Neural progenitor cell (in vitro differentiated cells): ENCODE measurements around the gene SH2D3C. TPM values are rescaled to one million over a fixed set of nuclear protein-coding genes. Genes with fewer than 3 reads are reported as not detected.

Experiments used
- DNase-seq: peaks from one replicate; pipeline ENCODE4 v3.0.0-alpha.2; 2016; ENCODE audit warnings: low spot score
- H2AFZ ChIP-seq: fragments of 200-600 bp; sonication (generic); replicated peaks from 2 replicates; pipeline ENCODE4 v1.6.1; 2016; ENCODE audit warnings: antibody characterized with exemption
- H3F3A ChIP-seq: fragments of 200-600 bp; sonication (generic); 2 replicates; pipeline ENCODE4 v1.6.1; 2016; ENCODE audit warnings: antibody characterized with exemption, low read depth
- H3K27ac ChIP-seq: fragments of 200-600 bp; sonication (generic); 2 replicates; pipeline ENCODE4 v1.5.1; 2016; ENCODE audit warnings: mild to moderate bottlenecking
- H3K27me3 ChIP-seq: fragments of 200-600 bp; sonication (generic); 2 replicates; pipeline ENCODE4 v1.6.1; 2016; ENCODE audit warnings: mild to moderate bottlenecking, moderate library complexity
- H3K36me3 ChIP-seq: fragments of 200-600 bp; sonication (generic); 2 replicates; pipeline ENCODE4 v1.5.1; 2016
- H3K4me1 ChIP-seq: fragments of 200-600 bp; sonication (generic); 2 replicates; pipeline ENCODE4 v1.6.1; 2016; ENCODE audit warnings: mixed run types
- H3K4me2 ChIP-seq: fragments of 200-600 bp; sonication (generic); 2 replicates; pipeline ENCODE4 v1.6.1; 2016
- H3K4me3 ChIP-seq: fragments of 200-600 bp; sonication (generic); 2 replicates; pipeline ENCODE4 v1.5.1; 2016
- H3K79me2 ChIP-seq: fragments of 200-600 bp; sonication (generic); 2 replicates; pipeline ENCODE4 v1.6.1; 2016; ENCODE audit warnings: low read depth
- H3K9ac ChIP-seq: fragments of 200-600 bp; sonication (generic); 2 replicates; pipeline ENCODE4 v1.6.1; 2016
- H3K9me3 ChIP-seq: fragments of 200-600 bp; sonication (generic); 2 replicates; pipeline ENCODE4 v1.5.1; 2016; ENCODE audit warnings: low read depth
- H4K20me1 ChIP-seq: fragments of 200-600 bp; sonication (generic); 2 replicates; pipeline ENCODE4 v1.6.1; 2016; ENCODE audit warnings: low read depth
- H3K27ac Mint-ChIP-seq: 3 replicates; pipeline ENCODE4 v1.8.0; 2021; ENCODE audit warnings: mixed read lengths
- H3K27me3 Mint-ChIP-seq: 2 replicates; pipeline ENCODE4 v1.8.0; 2022; ENCODE audit warnings: low read depth, mild to moderate bottlenecking, inconsistent platforms, moderate library complexity, mixed read lengths; ENCODE audit not compliant: insufficient read depth
- H3K36me3 Mint-ChIP-seq: 3 replicates; pipeline ENCODE4 v1.8.0; 2021; ENCODE audit warnings: mixed read lengths
- H3K4me1 Mint-ChIP-seq: 3 replicates; pipeline ENCODE4 v1.8.0; 2021; ENCODE audit warnings: mixed read lengths
- H3K4me3 Mint-ChIP-seq: 3 replicates; pipeline ENCODE4 v1.8.0; 2021; ENCODE audit warnings: mild to moderate bottlenecking, moderate library complexity, mixed read lengths
- H3K9me3 Mint-ChIP-seq: 3 replicates; pipeline ENCODE4 v1.8.0; 2020; ENCODE audit warnings: mixed read lengths
- CTCF ChIP-seq: fragments of 200-600 bp; sonication (generic); IDR thresholded peaks from 2 replicates; pipeline ENCODE4 v1.5.1; 2017; ENCODE audit warnings: antibody characterized with exemption, mild to moderate bottlenecking
- EZH2 ChIP-seq: fragments of 200-600 bp; sonication (generic); IDR thresholded peaks from 2 replicates; pipeline ENCODE4 v1.6.1; 2017; ENCODE audit warnings: antibody characterized with exemption, mild to moderate bottlenecking, moderate library complexity
- EZH2phosphoT487 ChIP-seq: fragments of 200-600 bp; sonication (generic); IDR thresholded peaks from 2 replicates; pipeline ENCODE4 v1.6.1; 2017; ENCODE audit warnings: antibody characterized with exemption
- total RNA-seq: library from RNA; depleted of rRNA; stranded (reverse); fragments of >200 nt; gene quantifications from 2 replicates; pipeline ENCODE4 v1.2.3, GENCODE V29; 2015; ENCODE audit warnings: low replicate concordance

Gene SH2D3C
- total RNA-seq, 1 donor from 2014 or later: 1.9 TPM

GRCh38 chr9:127780126-127780885, 1.8 kb upstream of the SH2D3C start:
- Histone ChIP-seq H3K4me3 (no peak overlapping the region), H3K9ac (no peak overlapping the region), H3K4me2 (no peak overlapping the region), H3K36me3 (no peaks in the 10 kb centered on the region), H3K9me3 (no peaks in the 10 kb centered on the region), H3F3A (peaks cover 18% of the 10 kb centered on the region), H3K27ac (no peak overlapping the region), H3K27me3 (no peaks in the 10 kb centered on the region), H3K79me2 (no peaks in the 10 kb centered on the region), H4K20me1 (no peaks in the 10 kb centered on the region), H2AFZ (peak overlapping the region; percentile 63), H3K4me1 (peaks cover 12% of the 10 kb centered on the region)
- H3K27ac Mint-ChIP-seq: peak overlapping the region; percentile 66
- TF ChIP-seq EZH2 (no peak), EZH2phosphoT487 (no peak), CTCF (no peak)
- no peaks in the 10 kb centered on the region for H3K36me3 Mint-ChIP-seq
- no peak overlapping the region for H3K4me3 Mint-ChIP-seq
- H3K9me3 Mint-ChIP-seq: no peaks in the 10 kb centered on the region
- H3K27me3 Mint-ChIP-seq: peaks cover 14% of the 10 kb centered on the region
- H3K4me1 Mint-ChIP-seq: peaks cover 29% of the 10 kb centered on the region
- DNase-seq: peak; percentile 41

- Histone ChIP-seq H3K4me3 (no peak overlapping the region), H3K27me3 (no peaks in the 10 kb centered on the region), H3K79me2 (no peaks in the 10 kb centered on the region), H2AFZ (no peak overlapping the region), H3K27ac (no peak overlapping the region), H3F3A (peaks cover 15% of the 10 kb centered on the region), H3K4me2 (no peak overlapping the region), H3K4me1 (peaks cover 12% of the 10 kb centered on the region), H4K20me1 (no peaks in the 10 kb centered on the region), H3K9me3 (no peaks in the 10 kb centered on the region), H3K9ac (no peak overlapping the region), H3K36me3 (no peaks in the 10 kb centered on the region)
- Mint-ChIP-seq H3K4me3 (no peak overlapping the region), H3K9me3 (no peaks in the 10 kb centered on the region), H3K27ac (no peak overlapping the region), H3K36me3 (no peaks in the 10 kb centered on the region), H3K27me3 (peaks cover 12% of the 10 kb centered on the region), H3K4me1 (peaks cover 26% of the 10 kb centered on the region)
- no peak for DNase-seq
- TF ChIP-seq EZH2phosphoT487 (no peak), CTCF (no peak), EZH2 (no peak)
These were observed 893 bp upstream of the SH2D3C start for GRCh38 chr9:127779136-127779981.

GRCh38 chr9:127777368-127777980, 992 bp downstream of the SH2D3C start:
- Histone ChIP-seq H3K27me3 (no peaks in the 10 kb centered on the region), H3K79me2 (no peaks in the 10 kb centered on the region), H2AFZ (no peak overlapping the region), H3F3A (peaks cover 14% of the 10 kb centered on the region), H3K4me3 (no peak overlapping the region), H3K9ac (no peak overlapping the region), H3K9me3 (no peaks in the 10 kb centered on the region), H3K36me3 (no peaks in the 10 kb centered on the region), H3K4me2 (no peak overlapping the region), H3K4me1 (peaks cover 12% of the 10 kb centered on the region), H3K27ac (no peak overlapping the region), H4K20me1 (no peaks in the 10 kb centered on the region)
- no peaks in the 10 kb centered on the region for H3K9me3 Mint-ChIP-seq
- no peaks in the 10 kb centered on the region for H3K36me3 Mint-ChIP-seq
- TF ChIP-seq CTCF (no peak), EZH2 (no peak), EZH2phosphoT487 (no peak)
- no peak for DNase-seq
- no peak overlapping the region for H3K27ac Mint-ChIP-seq
- no peak overlapping the region for H3K4me3 Mint-ChIP-seq
- peaks cover 17% of the 10 kb centered on the region for H3K4me1 Mint-ChIP-seq
- peaks cover 18% of the 10 kb centered on the region for H3K27me3 Mint-ChIP-seq
